GM18867 (cell line): ENCODE measurements around the gene RINL.
A peak's percentile ranks its signal among the peaks of the same experiment; 100 is the strongest.
"Not testable (repeated sequence)": the region's sequence is repeated elsewhere in the genome, so short reads cannot be mapped to it uniquely, and the experiment has no call there.

Experiments
- ATAC-seq: cut with Tn5 transposase; IDR thresholded peaks from one replicate; pipeline ENCODE4 v1.9.1; 2021; ENCODE audit warnings: mild to moderate bottlenecking, moderate library complexity; ENCODE audit not compliant: unreplicated experiment

The RINL gene

GRCh38 chr19:38907227-38907626 is 29.2 kb upstream of the RINL start:
- ATAC-seq: no peak

GRCh38 chr19:38905620-38906019 is 27.5 kb upstream of the RINL start:
- ATAC-seq: no peak

- no peak for ATAC-seq
Measured at GRCh38 chr19:38904581-38905539, 26.8 kb upstream of the RINL start.

GRCh38 chr19:38901683-38902082 is 23.6 kb upstream of the RINL start:
- no peak for ATAC-seq

- ATAC-seq: no peak
Measured at GRCh38 chr19:38900743-38901190, 22.7 kb upstream of the RINL start.

- ATAC-seq: no peak
Measured at GRCh38 chr19:38900202-38900629, 22.1 kb upstream of the RINL start.

- ATAC-seq: peak; percentile 87
Measured at GRCh38 chr19:38899447-38900201, 21.5 kb upstream of the RINL start, which contains the start of the genes NFKBIB and SIRT2. NFKBIB (plus strand) TSS chr19:38899969; CDS start chr19:38900033, 64 bp downstream. SIRT2 (minus strand) TSS chr19:38899618; CDS start chr19:38899521, 97 bp downstream.

- no peak for ATAC-seq
Measured at GRCh38 chr19:38898788-38899446, 20.8 kb upstream of the RINL start.

- ATAC-seq: no peak
Measured at GRCh38 chr19:38894968-38895367, 16.9 kb upstream of the RINL start.

GRCh38 chr19:38893341-38893771 is 15.3 kb upstream of the RINL start:
- no peak for ATAC-seq

- ATAC-seq: no peak
Measured at GRCh38 chr19:38892841-38893240, 14.8 kb upstream of the RINL start.

GRCh38 chr19:38891771-38892170 is 13.7 kb upstream of the RINL start:
- ATAC-seq: no peak

GRCh38 chr19:38890686-38891085 is 12.6 kb upstream of the RINL start:
- no peak for ATAC-seq

GRCh38 chr19:38889803-38890202 is 11.7 kb upstream of the RINL start:
- no peak for ATAC-seq

- no peak for ATAC-seq
Measured at GRCh38 chr19:38888876-38889275, 10.8 kb upstream of the RINL start.

GRCh38 chr19:38884691-38885090 is 6.6 kb upstream of the RINL start:
- not testable (repeated sequence) for ATAC-seq

GRCh38 chr19:38883286-38883685 is 5.2 kb upstream of the RINL start:
- no peak for ATAC-seq

- no peak for ATAC-seq
Measured at GRCh38 chr19:38880882-38881609, 3.0 kb upstream of the RINL start.

- no peak for ATAC-seq
Measured at GRCh38 chr19:38880076-38880881, 2.2 kb upstream of the RINL start.

GRCh38 chr19:38879400-38879751 is 1.3 kb upstream of the RINL start:
- ATAC-seq: no peak
